Body of pancreas (tissue), 4 donors: ENCODE data around the gene GPS1. TPM values are rescaled to one million over a fixed set of nuclear protein-coding genes. Genes with fewer than 3 reads are reported as not detected.

Source experiments
- ATAC-seq: fragments of 150-250 bp; one replicate; pipeline ENCODE4 v1.9.1; 2016
- DNase-seq, 4 donors: peaks; one replicate each; pipeline ENCODE4 v3.0.0-alpha.2; 2019
- H3K27ac ChIP-seq, 4 donors: fragments of 200-600 bp; sonication (generic); 1 replicate in 3 of 4; 2 replicates in 1 of 4; pipeline versions ENCODE4 v1.5.1 to v1.6.1; 2016 to 2019; ENCODE audit warnings: mild to moderate bottlenecking in 1 of 4, mixed read lengths in 1 of 4, moderate library complexity in 1 of 4
- H3K27me3 ChIP-seq, 2 donors: fragments of 200-600 bp; sonication (generic); one replicate each; pipeline ENCODE4 v1.6.0; 2016; ENCODE audit warnings: mild to moderate bottlenecking in 1 of 2
- H3K36me3 ChIP-seq, 2 donors: fragments of 200-600 bp; sonication (generic); replicated peaks in 1 of 2; 2 replicates each; pipeline ENCODE4 v1.5.1; 2016; ENCODE audit warnings: low read depth in 2 of 2; ENCODE audit not compliant: insufficient read depth in 1 of 2
- H3K4me1 ChIP-seq: fragments of 200-600 bp; sonication (generic); one replicate; pipeline ENCODE4 v1.6.0; 2016
- H3K4me3 ChIP-seq, 2 donors: fragments of 200-600 bp; sonication (generic); 1 replicate in 1 of 2; 2 replicates in 1 of 2; pipeline ENCODE4 v1.5.1; 2016 to 2019
- H3K9me3 ChIP-seq, 3 donors: fragments of 200-600 bp; sonication (generic); 1 replicate in 2 of 3; 2 replicates in 1 of 3; pipeline ENCODE4 v1.5.1; 2016
- CTCF ChIP-seq, 7 experiments: fragments of 450-650 bp in 4 of 7; fragments of 200-600 bp in 3 of 7; sonication (generic) in 3 of 7; IDR thresholded peaks; one replicate each; pipeline ENCODE4 v1.5.1; 2016 to 2019; ENCODE audit warnings: antibody characterized with exemption in 7 of 7
- POLR2A ChIP-seq, 3 donors: fragments of 450-650 bp; IDR thresholded peaks; one replicate each; pipeline ENCODE4 v1.6.1; 2016; ENCODE audit warnings: antibody characterized with exemption in 3 of 3, mild to moderate bottlenecking in 2 of 3
- WGBS, 2 donors: methylation state at CpG; one replicate each; pipeline ENCODE4 v1.1.5; 2017; 5-methylcytosine and 5-hydroxymethylcytosine counted together
- intact Hi-C: fragments of 100-400 bp; cut with DNase I; formaldehyde crosslinking; loops from one replicate; pipeline ENCODE4 v1.15.1; 2023
- total RNA-seq, 2 donors: library from RNA; depleted of rRNA; stranded (reverse); fragments of >200 nt; gene quantifications; one replicate each; pipeline ENCODE4 v1.1.0, GENCODE V29; 2016

GPS1 gene
- total RNA-seq, 2 donors from 2014 or later, result 63.0 to 86.4 TPM

- DNase-seq, result no peak
- Histone ChIP-seq H3K4me1 (no peaks in the 10 kb centered on the region), H3K27me3 (no peaks in the 10 kb centered on the region), H3K27ac (no peak overlapping the region), H3K9me3 (no peaks in the 10 kb centered on the region), H3K36me3 (peaks cover 21 to 56% of the 10 kb centered on the region in 2 donors), H3K4me3 (no peak overlapping the region)
- TF ChIP-seq POLR2A (IDR thresholded peaks at IDR 0.05) (no peak), CTCF (IDR thresholded peaks at IDR 0.05) (no peak)
- intact Hi-C loops, result no loop called here
- WGBS, 2 donors, result 90 to 91% methylated on average over 20 to 49 of the region's 49 CpGs
- no peak for ATAC-seq
Measured at GRCh38 chr17:82085031-82085861, 33.5 kb downstream of the GPS1 start.

DNA sequence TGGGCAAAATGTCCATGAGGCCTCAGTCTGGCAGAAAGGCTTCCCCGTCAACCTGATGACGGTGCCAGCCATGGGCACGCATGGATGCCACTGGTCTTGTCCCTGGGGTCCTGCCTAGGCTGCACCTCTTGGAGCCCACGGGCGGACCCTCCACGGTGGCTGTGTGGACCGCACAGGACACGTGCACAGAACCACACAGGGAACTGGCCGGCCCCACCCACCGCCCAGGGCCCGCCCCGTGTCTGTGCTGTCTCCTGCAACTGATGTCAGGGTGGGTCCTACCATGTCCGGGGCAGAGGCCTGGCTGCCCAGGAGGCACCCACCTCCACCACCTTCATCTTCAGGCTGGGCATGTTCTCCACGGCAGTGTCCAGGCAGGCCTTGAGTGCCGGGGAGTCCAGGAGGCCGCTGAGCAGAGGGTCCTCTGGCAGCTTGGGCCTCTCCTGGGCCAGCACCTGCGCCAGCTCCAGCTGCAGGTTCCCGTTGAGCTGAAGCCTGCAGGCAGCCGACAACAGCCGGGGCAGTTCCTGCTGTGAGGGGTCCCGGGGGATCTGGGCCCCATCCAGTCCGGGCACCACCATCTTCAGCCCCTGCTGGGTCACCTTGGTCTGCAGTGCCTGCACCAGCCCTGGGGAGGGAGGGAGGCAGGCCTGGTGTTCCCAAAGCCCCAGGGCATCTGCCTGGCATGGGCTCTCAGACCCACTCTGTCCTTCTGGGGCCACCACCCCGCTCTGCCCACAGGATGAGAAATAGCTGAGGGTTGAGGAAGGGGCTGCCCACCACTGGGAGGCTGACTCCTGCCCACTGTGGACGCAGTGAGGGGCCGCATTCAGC lies 34.5 kb downstream of the GPS1 start:
- H3K4me3 ChIP-seq, result no peak overlapping the region
- ATAC-seq (no peak), DNase-seq (no peak)
- WGBS, 2 donors, result 95 to 100% methylated on average over 3 to 16 of the region's 25 CpGs
- no peaks in the 10 kb centered on the region for H3K27me3 ChIP-seq
- TF ChIP-seq POLR2A (IDR thresholded peaks at IDR 0.05), result no peak
- no peak for TF ChIP-seq CTCF (IDR thresholded peaks at IDR 0.05)
- intact Hi-C loops, result no loop called here
- peaks cover 21 to 57% of the 10 kb centered on the region in 2 donors for H3K36me3 ChIP-seq
- H3K9me3 ChIP-seq, result no peaks in the 10 kb centered on the region
- no peaks in the 10 kb centered on the region for H3K4me1 ChIP-seq
- H3K27ac ChIP-seq, result no peak overlapping the region

DNA sequence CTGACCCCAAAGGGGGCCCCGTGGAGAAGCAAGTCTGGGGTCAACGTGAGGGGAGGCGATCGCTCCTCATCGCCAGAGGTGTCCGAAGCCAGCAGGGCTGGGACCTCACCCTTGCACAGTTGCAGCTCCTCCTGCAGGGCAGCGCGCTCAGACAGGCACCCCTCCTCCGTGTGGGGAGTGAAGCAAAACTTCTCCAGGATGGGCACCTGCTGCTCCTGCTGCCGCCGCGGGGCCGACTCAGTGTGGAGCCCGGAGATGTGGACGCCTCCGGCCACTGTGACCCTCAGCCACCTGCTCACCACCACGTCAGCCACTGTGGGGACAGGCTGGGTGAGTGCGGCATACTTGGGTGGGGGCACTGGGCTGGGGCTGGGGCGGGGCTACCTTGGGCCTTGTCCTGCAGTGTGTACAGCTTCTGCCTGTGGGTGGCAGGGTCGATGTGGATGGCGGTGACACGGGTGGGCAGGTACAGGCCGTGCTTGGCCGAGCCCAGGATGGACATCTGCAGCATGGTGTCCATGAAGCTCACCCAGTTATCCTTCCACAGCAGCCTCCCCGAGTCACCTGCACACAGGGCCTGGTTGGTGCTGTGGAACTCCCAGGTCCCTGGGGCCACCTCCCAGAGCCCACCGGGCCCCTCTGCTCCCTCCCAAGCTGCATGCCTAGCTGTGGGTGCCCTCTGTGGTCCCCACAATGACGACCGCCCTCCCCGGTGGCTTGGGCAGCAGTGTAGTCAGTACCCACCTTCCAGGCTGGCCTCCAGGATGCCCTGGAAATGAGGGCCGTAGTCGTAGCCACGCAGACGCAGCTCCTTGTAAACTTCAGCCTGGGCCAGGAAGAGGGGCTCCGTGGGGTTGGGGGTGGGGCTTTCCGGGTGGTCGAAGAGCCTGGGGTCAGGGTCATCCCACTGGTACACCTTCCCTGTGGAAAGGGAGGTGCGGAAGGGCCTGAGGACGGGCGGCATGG lies 35.5 kb downstream of the GPS1 start:
- TF ChIP-seq POLR2A (IDR thresholded peaks at IDR 0.05) (no peak), CTCF (IDR thresholded peaks at IDR 0.05) (no peak)
- WGBS, 2 donors, result 89 to 91% methylated on average over 15 to 36 of the region's 39 CpGs
- Histone ChIP-seq H3K4me1 (no peaks in the 10 kb centered on the region), H3K4me3 (no peak overlapping the region), H3K27me3 (no peaks in the 10 kb centered on the region), H3K27ac (no peak overlapping the region), H3K36me3 (peaks cover 21 to 63% of the 10 kb centered on the region in 2 donors), H3K9me3 (no peaks in the 10 kb centered on the region)
- no peak for ATAC-seq
- DNase-seq, result no peak
- intact Hi-C loops, result no loop called here

GRCh38 chr17:82087961-82088837 lies 36.5 kb downstream of the GPS1 start:
- no peak overlapping the region for H3K4me3 ChIP-seq
- 94 to 95% methylated on average over 37 to 48 of the region's 48 CpGs for WGBS, 2 donors
- H3K27me3 ChIP-seq, result no peaks in the 10 kb centered on the region
- DNase-seq (no peak), ATAC-seq (no peak)
- H3K36me3 ChIP-seq, result peaks cover 19 to 66% of the 10 kb centered on the region in 2 donors
- H3K9me3 ChIP-seq, result no peaks in the 10 kb centered on the region
- no peak overlapping the region for H3K27ac ChIP-seq
- no peaks in the 10 kb centered on the region for H3K4me1 ChIP-seq
- TF ChIP-seq CTCF (IDR thresholded peaks at IDR 0.05), result no peak
- no peak for TF ChIP-seq POLR2A (IDR thresholded peaks at IDR 0.05)
- intact Hi-C loops, result no loop called here
